RPMI7951 (cell line): Measurements from ENCODE around the gene PDE2A. TPM values are rescaled to one million over a fixed set of nuclear protein-coding genes. Genes with fewer than 3 reads are reported as not detected.

Source experiments
- DNase-seq: peaks from one replicate; pipeline ENCODE4 v3.0.0-alpha.2; 2012; ENCODE audit warnings: low read depth
- total RNA-seq: library from RNA; depleted of rRNA; stranded (reverse); fragments of >200 nt; shearing (Covaris generic); gene quantifications from 2 replicates; pipeline ENCODE4 v1.2.3, GENCODE V29; 2014; rRNA removed

The PDE2A gene
- total RNA-seq, 1 experiment from 2014 or later = 0.12 TPM

GRCh38 chr11:72544589-72544988 is 129.6 kb downstream of the PDE2A start:
- DNase-seq = no peak

GRCh38 chr11:72543849-72544542 is 130.2 kb downstream of the PDE2A start:
- no peak for DNase-seq

- DNase-seq = no peak
Observed at GRCh38 chr11:72541257-72541974, 132.8 kb downstream of the PDE2A start.

GRCh38 chr11:72537051-72537450 is 137.2 kb downstream of the PDE2A start:
- DNase-seq = no peak

GRCh38 chr11:72535194-72535547 is 139.1 kb downstream of the PDE2A start:
- no peak for DNase-seq

- no peak for DNase-seq
Observed at GRCh38 chr11:72534371-72535193, 139.6 kb downstream of the PDE2A start.

GRCh38 chr11:72529068-72529467 is 145.2 kb downstream of the PDE2A start:
- no peak for DNase-seq

- no peak for DNase-seq
Observed at GRCh38 chr11:72528121-72528520, 146.1 kb downstream of the PDE2A start.

Other genes starting within 250 kb of the PDE2A start
- 50.2 and 50.6 TPM in 2 replicates for gene CLPB, start 239.9 kb downstream of the PDE2A start, total RNA-seq
- gene ARAP1, start 78.0 kb upstream of the PDE2A start, total RNA-seq = 20.4 and 28.5 TPM in 2 replicates
- 24.8 and 44.8 TPM in 2 replicates for gene STARD10, start 119.6 kb upstream of the PDE2A start, total RNA-seq
- 3.0 and 4.3 TPM in 2 replicates for gene ATG16L2, start 140.0 kb upstream of the PDE2A start, total RNA-seq